HFFc6 (cell line): ENCODE results near the gene LIPC. TPM values are rescaled to one million over a fixed set of nuclear protein-coding genes. Genes with fewer than 3 reads are reported as not detected.

ENCODE experiments used
- DNase-seq: peaks from one replicate; pipeline ENCODE4 v3.0.0-alpha.2; 2018
- H3K27ac Mint-ChIP-seq: 2 replicates; pipeline ENCODE4 v1.8.0; 2020; ENCODE audit warnings: mild to moderate bottlenecking, mixed read lengths
- H3K27me3 Mint-ChIP-seq: 2 replicates; pipeline ENCODE4 v1.8.0; 2021; ENCODE audit warnings: mild to moderate bottlenecking, moderate library complexity, mixed read lengths; ENCODE audit not compliant: insufficient read depth
- H3K36me3 Mint-ChIP-seq: 2 replicates; pipeline ENCODE4 v1.8.0; 2021; ENCODE audit warnings: low read depth, mixed read lengths
- H3K4me1 Mint-ChIP-seq: 2 replicates; pipeline ENCODE4 v1.8.0; 2020; ENCODE audit warnings: low read depth, mixed read lengths
- H3K4me3 Mint-ChIP-seq: 2 replicates; pipeline ENCODE4 v1.8.0; 2020; ENCODE audit warnings: mild to moderate bottlenecking, moderate library complexity, mixed read lengths
- H3K9me3 Mint-ChIP-seq: 2 replicates; pipeline ENCODE4 v1.8.0; 2020; ENCODE audit warnings: mild to moderate bottlenecking, mixed read lengths
- total RNA-seq, 6 experiments: library from RNA; stranded (reverse); fragmentation: NEBNext Ultra II Directional; extraction: Animal tissue kit (Norgen Biotek cat#: 25700); gene quantifications; 2 replicates in 1 of 6; 3 replicates in 5 of 6; pipeline ENCODE4 v1.2.3, GENCODE V29; 2021
- TF ChIP-seq, protein P1 (sequence below): fragments of 200-600 bp; sonication (generic); IDR thresholded peaks from 2 replicates; pipeline ENCODE4 v1.5.0; 2021; ENCODE audit warnings: antibody characterized with exemption, mild to moderate bottlenecking

Gene LIPC
- total RNA-seq, 6 experiments from 2014 or later = not detected

DNA sequence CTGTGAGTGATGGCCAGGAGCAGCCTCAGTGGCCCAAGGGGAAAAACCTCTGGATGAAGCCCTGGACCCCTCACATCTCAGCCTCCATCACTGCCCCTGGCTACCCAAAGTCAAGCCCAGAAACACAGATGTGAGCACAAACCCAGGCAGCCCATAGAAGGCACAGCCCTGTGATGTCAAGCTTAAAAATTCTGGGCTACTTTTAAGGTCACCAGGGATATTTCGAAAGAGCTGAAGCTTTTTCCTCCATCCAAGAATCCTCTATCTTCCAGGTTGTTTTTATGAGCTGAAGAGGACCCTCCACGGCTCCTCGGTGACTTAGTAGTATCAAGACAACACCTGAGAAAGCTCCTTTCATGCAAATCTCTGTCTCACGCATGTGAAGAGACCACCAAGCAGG lies 11.5 kb downstream of the LIPC start:
- Mint-ChIP-seq H3K4me3 (no peak overlapping the region), H3K9me3 (no peaks in the 10 kb centered on the region), H3K27ac (no peak overlapping the region), H3K4me1 (peaks cover 65% of the 10 kb centered on the region), H3K27me3 (peaks cover 3% of the 10 kb centered on the region; the same call in 1 of the 2 replicates), H3K36me3 (no peaks in the 10 kb centered on the region)
- TF ChIP-seq, protein P1, sequence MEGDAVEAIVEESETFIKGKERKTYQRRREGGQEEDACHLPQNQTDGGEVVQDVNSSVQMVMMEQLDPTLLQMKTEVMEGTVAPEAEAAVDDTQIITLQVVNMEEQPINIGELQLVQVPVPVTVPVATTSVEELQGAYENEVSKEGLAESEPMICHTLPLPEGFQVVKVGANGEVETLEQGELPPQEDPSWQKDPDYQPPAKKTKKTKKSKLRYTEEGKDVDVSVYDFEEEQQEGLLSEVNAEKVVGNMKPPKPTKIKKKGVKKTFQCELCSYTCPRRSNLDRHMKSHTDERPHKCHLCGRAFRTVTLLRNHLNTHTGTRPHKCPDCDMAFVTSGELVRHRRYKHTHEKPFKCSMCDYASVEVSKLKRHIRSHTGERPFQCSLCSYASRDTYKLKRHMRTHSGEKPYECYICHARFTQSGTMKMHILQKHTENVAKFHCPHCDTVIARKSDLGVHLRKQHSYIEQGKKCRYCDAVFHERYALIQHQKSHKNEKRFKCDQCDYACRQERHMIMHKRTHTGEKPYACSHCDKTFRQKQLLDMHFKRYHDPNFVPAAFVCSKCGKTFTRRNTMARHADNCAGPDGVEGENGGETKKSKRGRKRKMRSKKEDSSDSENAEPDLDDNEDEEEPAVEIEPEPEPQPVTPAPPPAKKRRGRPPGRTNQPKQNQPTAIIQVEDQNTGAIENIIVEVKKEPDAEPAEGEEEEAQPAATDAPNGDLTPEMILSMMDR = no peak
- no peak for DNase-seq

DNA sequence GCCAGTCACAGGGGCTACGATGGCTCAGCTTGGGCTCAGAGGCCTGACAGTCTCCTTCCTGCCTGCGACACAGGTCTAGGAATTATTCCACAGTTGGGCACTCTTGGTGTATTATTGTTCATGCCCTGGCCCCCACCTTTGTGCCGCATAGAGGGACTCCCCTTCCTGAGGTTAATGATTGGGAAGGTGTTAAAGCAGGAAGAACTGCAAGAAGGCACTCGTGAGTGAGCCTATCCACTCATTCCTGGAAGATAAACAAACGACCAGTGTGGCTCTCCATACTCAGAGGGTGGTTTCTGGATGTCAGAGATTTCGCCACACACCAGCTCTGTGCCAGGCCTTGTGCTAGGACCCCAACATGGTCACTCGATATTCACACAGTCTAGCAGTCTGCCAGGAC lies 12.3 kb downstream of the LIPC start:
- TF ChIP-seq, protein P1 = no peak
- H3K4me1 Mint-ChIP-seq = peaks cover 61% of the 10 kb centered on the region
- DNase-seq = no peak
- no peaks in the 10 kb centered on the region for H3K9me3 Mint-ChIP-seq
- no peak overlapping the region for H3K27ac Mint-ChIP-seq
- peaks cover 3% of the 10 kb centered on the region; the same call in 1 of the 2 replicates for H3K27me3 Mint-ChIP-seq
- H3K4me3 Mint-ChIP-seq = no peak overlapping the region
- no peaks in the 10 kb centered on the region for H3K36me3 Mint-ChIP-seq

DNA sequence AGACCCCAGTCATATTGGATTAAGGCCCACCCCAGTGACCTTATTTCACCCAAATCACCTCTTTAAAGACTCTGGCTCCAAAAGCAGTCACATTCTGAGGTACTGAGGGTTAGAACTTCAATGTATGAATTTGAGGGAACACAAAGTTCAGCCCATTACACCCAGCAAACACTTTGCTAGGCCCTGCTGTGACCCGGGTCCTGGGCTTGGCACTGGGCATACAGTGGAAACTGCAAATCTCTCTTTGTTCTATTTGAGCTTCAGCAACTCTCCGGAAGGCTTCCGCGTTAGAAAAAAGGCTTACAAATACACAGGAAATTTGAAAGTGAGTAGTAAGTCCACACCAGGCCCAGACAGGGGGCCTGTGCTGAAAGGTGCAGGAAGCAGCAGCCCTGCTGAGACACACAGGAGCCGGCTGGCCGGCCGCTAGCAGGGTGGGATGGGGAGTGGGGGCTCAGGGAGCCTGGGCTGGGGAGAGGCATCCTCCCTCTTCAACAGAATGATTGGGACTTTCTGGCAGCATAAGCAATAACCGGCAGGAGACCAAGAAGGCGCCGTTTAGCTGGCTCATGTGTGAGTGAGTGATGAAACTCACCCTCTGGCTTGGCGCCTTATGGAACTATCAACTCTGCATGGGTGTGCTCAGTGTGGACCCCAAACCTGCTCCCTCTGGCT lies 13.0 kb downstream of the LIPC start:
- H3K27me3 Mint-ChIP-seq = peaks cover 3% of the 10 kb centered on the region; the same call in 1 of the 2 replicates
- H3K27ac Mint-ChIP-seq = no peak overlapping the region; the same call in 1 of the 2 replicates
- TF ChIP-seq, protein P1 = no peak
- no peak for DNase-seq
- no peaks in the 10 kb centered on the region for H3K36me3 Mint-ChIP-seq
- H3K4me3 Mint-ChIP-seq = no peak overlapping the region
- H3K4me1 Mint-ChIP-seq = peaks cover 54% of the 10 kb centered on the region
- no peaks in the 10 kb centered on the region for H3K9me3 Mint-ChIP-seq

DNA sequence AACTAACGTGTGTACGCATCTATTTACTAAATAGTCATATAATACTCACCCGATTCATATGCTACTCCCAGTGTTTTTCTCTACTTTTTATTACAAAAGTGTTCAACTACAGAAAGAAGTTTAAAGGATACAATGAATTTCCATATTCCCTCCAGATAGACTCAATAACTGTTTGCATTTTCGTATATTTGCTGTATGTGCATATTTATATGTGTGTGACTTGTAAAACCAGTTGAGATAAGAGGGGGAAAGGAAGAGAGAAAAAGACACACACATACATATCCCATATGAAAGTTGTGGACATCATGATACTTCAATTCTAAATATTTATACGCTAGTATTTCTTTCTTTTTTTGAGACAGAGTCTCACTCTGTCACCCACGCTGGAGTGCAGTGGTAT lies 14.1 kb downstream of the LIPC start:
- H3K36me3 Mint-ChIP-seq = no peaks in the 10 kb centered on the region
- no peak overlapping the region for H3K27ac Mint-ChIP-seq
- peaks cover 43% of the 10 kb centered on the region for H3K4me1 Mint-ChIP-seq
- no peak for DNase-seq
- no peaks in the 10 kb centered on the region for H3K9me3 Mint-ChIP-seq
- H3K27me3 Mint-ChIP-seq = peaks cover 3% of the 10 kb centered on the region
- H3K4me3 Mint-ChIP-seq = no peak overlapping the region
- TF ChIP-seq, protein P1 = no peak

DNA sequence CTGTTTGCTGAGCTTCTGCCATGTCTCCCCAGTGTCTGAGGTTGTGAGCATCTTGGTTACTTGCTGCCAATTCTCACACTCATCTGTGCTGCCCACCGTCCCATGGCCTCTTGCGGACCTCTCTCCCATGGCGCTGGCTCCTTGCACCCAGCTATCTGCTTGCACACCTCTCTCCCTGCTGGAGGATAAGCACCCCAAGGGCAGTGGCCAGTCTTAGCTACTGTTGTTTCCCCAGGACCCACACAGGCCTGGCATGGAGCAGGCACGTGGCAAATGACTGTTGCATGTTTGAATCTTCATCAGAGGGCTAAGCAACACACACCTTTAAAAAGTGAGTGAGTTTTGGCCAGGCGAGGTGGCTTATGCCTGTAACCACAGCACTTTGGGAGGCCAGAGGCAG lies 14.7 kb downstream of the LIPC start:
- TF ChIP-seq, protein P1 = no peak
- Mint-ChIP-seq H3K36me3 (no peaks in the 10 kb centered on the region), H3K27ac (no peak overlapping the region), H3K4me1 (peaks cover 37% of the 10 kb centered on the region), H3K4me3 (no peak overlapping the region), H3K27me3 (peaks cover 3% of the 10 kb centered on the region), H3K9me3 (no peaks in the 10 kb centered on the region)
- no peak for DNase-seq
